ENCODE data around the gene ARL15.

GRCh38 chr5:53871775-53872174, 438.6 kb downstream of the ARL15 start:
- TF ChIP-seq GATA3 (IDR thresholded peaks at IDR 0.05; ENCODE audit: low read depth, low read length) (no peak), GATA2 (IDR thresholded peaks at IDR 0.05; ENCODE audit: low read depth, low read length) (no peak)

All from SH-SY5Y (cell line).